ENCODE data around the gene COLEC12. TPM values are rescaled to one million over a fixed set of nuclear protein-coding genes. Genes with fewer than 3 reads are reported as not detected.

COLEC12 gene
- total RNA-seq, 3 donors from 2014 or later, result 11.7 to 57.3 (median 14.7) TPM

DNA sequence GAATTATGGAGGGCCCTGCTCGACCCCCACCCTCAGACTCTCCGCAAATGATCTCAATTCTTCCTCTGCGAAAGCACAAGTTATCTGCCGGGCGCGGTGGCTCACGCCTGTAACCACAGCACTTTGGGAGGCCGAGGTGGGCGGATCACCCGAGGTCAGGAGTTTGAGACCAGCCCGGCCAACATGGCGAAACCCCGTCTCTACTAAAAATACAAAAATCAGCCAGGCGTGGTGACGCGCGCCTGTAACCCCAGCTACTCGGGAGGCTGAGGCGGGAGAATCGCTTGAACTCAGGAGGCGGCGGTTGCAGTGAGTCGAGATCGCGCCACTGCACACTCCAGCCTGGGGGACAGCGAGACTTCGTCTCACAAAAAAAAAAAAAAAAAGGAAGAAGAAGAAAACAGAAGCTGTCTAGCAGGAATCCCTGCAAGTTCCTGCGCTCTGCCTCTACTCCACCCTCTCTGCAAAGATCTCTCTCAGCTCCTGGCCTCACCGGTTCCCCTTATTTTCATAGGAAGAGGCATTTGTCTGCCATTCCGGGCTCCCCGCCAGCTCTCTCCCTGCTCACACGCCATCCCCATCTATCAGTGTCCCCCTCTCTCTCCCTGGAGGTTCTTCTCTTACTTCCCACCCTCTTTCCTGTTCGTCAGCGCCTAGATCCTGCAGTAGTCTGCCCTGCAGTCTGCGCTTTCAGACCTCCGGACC, 13.5 kb upstream of the COLEC12 start:
- intact Hi-C loops (cut with DNase I; ENCODE audit: low total_unique reads), result no loop called here
- TF ChIP-seq POLR2A (IDR thresholded peaks at IDR 0.05) (no peak), POLR2AphosphoS5 (IDR thresholded peaks at IDR 0.05) (no peak)
- H3K36me3 ChIP-seq, result no peaks in the 10 kb centered on the region
- no peaks in the 10 kb centered on the region for H3K4me1 ChIP-seq
- H3K4me3 ChIP-seq, result no peak overlapping the region
- no peak for DNase-seq (ENCODE audit: low spot score in 2 of 2)
- H3K27me3 ChIP-seq, result no peaks in the 10 kb centered on the region
- no peaks in the 10 kb centered on the region for H3K9me3 ChIP-seq
- H3K27ac ChIP-seq, result no peak overlapping the region

DNA sequence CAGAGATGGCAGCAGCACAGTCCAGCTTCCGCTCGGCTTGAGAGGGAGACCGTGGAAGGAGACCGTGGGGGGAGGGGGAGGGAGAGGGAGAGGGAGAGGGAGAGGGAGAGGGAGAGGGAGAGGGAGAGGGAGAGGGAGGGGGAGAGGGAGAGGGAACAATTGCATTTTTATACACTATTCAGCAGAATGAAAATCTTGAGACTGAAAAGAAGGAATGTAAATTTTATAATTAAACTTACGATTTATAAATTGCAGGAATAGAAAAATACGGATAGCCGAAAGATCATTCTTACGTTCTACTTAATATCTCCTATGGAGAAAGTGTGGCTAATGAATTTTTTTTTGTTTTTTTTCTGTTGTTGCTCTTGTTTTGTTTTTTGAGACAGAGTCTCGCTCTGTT, 12.5 kb upstream of the COLEC12 start:
- Histone ChIP-seq H3K27me3 (no peaks in the 10 kb centered on the region), H3K4me1 (no peaks in the 10 kb centered on the region), H3K27ac (no peak overlapping the region), H3K4me3 (no peak overlapping the region), H3K36me3 (no peaks in the 10 kb centered on the region), H3K9me3 (no peaks in the 10 kb centered on the region)
- TF ChIP-seq POLR2A (IDR thresholded peaks at IDR 0.05) (no peak), POLR2AphosphoS5 (IDR thresholded peaks at IDR 0.05) (no peak)
- TF ChIP-seq, protein P1, sequence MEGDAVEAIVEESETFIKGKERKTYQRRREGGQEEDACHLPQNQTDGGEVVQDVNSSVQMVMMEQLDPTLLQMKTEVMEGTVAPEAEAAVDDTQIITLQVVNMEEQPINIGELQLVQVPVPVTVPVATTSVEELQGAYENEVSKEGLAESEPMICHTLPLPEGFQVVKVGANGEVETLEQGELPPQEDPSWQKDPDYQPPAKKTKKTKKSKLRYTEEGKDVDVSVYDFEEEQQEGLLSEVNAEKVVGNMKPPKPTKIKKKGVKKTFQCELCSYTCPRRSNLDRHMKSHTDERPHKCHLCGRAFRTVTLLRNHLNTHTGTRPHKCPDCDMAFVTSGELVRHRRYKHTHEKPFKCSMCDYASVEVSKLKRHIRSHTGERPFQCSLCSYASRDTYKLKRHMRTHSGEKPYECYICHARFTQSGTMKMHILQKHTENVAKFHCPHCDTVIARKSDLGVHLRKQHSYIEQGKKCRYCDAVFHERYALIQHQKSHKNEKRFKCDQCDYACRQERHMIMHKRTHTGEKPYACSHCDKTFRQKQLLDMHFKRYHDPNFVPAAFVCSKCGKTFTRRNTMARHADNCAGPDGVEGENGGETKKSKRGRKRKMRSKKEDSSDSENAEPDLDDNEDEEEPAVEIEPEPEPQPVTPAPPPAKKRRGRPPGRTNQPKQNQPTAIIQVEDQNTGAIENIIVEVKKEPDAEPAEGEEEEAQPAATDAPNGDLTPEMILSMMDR (IDR thresholded peaks at IDR 0.05), result no peak
- no peak for DNase-seq (ENCODE audit: low spot score in 2 of 2)
- intact Hi-C loops (cut with DNase I; ENCODE audit: low total_unique reads), result no loop called here

DNA sequence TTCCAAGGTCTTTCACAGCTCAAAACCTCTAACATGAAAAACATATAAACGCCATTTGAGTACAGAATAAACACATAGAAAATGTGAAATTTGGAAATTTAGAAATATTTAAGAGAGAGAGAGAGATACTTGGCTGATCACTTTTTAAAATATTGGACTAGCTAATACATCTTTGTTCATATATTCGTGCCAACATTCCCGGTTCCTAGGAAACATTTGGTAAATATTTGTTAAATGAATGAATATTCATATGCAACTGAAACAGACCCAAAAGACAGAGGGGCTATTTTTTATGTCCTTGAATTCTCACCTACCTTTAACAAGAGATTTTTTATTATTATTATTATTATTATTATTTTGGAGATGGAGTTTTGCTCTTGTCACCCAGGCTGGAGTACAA, 8.3 kb upstream of the COLEC12 start:
- no peak for DNase-seq (ENCODE audit: low spot score in 2 of 2)
- Histone ChIP-seq H3K36me3 (no peaks in the 10 kb centered on the region), H3K4me1 (no peaks in the 10 kb centered on the region), H3K9me3 (no peaks in the 10 kb centered on the region), H3K27ac (no peak overlapping the region), H3K4me3 (no peak overlapping the region), H3K27me3 (no peaks in the 10 kb centered on the region)
- intact Hi-C loops (cut with DNase I; ENCODE audit: low total_unique reads), result no loop called here
- TF ChIP-seq POLR2A (IDR thresholded peaks at IDR 0.05) (no peak), POLR2AphosphoS5 (IDR thresholded peaks at IDR 0.05) (no peak)
- TF ChIP-seq, protein P1 (IDR thresholded peaks at IDR 0.05), result no peak

DNA sequence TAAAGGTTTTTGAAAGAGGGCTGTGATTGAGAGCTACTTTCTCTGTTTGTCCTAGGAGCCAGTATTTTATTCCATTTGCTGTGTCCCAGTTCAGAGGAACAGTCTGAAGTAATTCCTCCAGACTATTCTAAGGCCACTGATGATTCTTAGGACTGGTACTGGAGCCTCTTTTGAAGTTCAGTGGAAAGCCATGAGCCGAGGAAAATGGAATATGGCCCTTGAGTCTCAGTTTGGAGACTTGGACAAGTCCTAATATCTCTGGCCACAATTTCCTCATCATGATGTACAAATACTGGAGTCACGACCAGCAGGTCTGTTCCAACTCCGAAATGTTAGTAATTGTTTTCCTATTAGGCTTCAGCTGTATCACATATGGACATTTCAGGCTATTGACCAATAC, 7.1 kb upstream of the COLEC12 start:
- intact Hi-C loops (cut with DNase I; ENCODE audit: low total_unique reads), result no loop called here

DNA sequence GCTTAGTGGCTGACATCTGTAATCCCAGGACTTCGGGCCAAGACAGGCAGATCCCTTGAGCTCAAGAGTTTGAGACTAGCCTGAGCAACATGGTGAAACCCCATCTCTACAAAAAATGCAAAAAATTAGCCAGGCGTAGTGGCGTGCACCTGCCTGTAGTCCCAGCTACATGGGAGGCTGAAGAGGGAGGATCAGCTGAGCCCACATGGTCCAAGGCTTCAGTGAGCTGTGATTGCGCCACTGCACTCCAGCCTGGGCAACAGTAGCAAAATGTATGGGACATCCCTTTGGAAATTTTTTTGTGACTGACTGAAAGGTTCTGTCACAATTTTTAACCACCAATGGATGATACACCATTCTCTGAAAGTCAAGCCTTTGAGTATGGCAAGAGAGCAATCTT, 6.3 kb upstream of the COLEC12 start:
- Histone ChIP-seq H3K27ac (no peak overlapping the region), H3K9me3 (no peaks in the 10 kb centered on the region), H3K36me3 (no peaks in the 10 kb centered on the region), H3K4me3 (no peak overlapping the region), H3K4me1 (no peaks in the 10 kb centered on the region), H3K27me3 (no peaks in the 10 kb centered on the region)
- TF ChIP-seq POLR2AphosphoS5 (IDR thresholded peaks at IDR 0.05) (no peak), POLR2A (IDR thresholded peaks at IDR 0.05) (no peak)
- TF ChIP-seq, protein P1 (IDR thresholded peaks at IDR 0.05), result no peak
- intact Hi-C loops (cut with DNase I; ENCODE audit: low total_unique reads), result no loop called here
- DNase-seq (ENCODE audit: low spot score in 2 of 2), result no peak

More for the DNA sequence above, 7.1 kb upstream of the COLEC12 start:
- H3K27ac ChIP-seq, result no peak overlapping the region
- H3K9me3 ChIP-seq, result no peaks in the 10 kb centered on the region
- H3K4me3 ChIP-seq, result no peak overlapping the region
- no peak for DNase-seq (ENCODE audit: low spot score in 2 of 2)
- H3K36me3 ChIP-seq, result no peaks in the 10 kb centered on the region
- H3K4me1 ChIP-seq, result no peaks in the 10 kb centered on the region
- no peaks in the 10 kb centered on the region for H3K27me3 ChIP-seq
- TF ChIP-seq, protein P1 (IDR thresholded peaks at IDR 0.05), result no peak
- TF ChIP-seq POLR2AphosphoS5 (IDR thresholded peaks at IDR 0.05), result no peak
- no peak for TF ChIP-seq POLR2A (IDR thresholded peaks at IDR 0.05)
